IPS-20b (cell line): ENCODE data around the gene AJM1.
"Not testable (repeated sequence)": the region's sequence is repeated elsewhere in the genome, so short reads cannot be mapped to it uniquely, and the experiment has no call there.

ENCODE experiments used
- H3K27ac ChIP-seq: one replicate; pipeline ENCODE4 v1.5.1; 2013; ENCODE audit warnings: low read length
- H3K27me3 ChIP-seq: 2 replicates; pipeline ENCODE4 v1.6.1; 2013; ENCODE audit warnings: mild to moderate bottlenecking, low read length, inconsistent platforms; ENCODE audit not compliant: insufficient read depth
- H3K36me3 ChIP-seq: 2 replicates; pipeline ENCODE4 v1.6.1; 2013; ENCODE audit warnings: low read depth, mild to moderate bottlenecking, inconsistent platforms, low read length, moderate library complexity; ENCODE audit not compliant: insufficient read depth
- H3K4me1 ChIP-seq: 2 replicates; pipeline ENCODE4 v1.6.1; 2013; ENCODE audit warnings: mild to moderate bottlenecking, control low read depth, inconsistent platforms, low read length, moderate library complexity; ENCODE audit not compliant: insufficient read depth
- H3K4me3 ChIP-seq: 2 replicates; pipeline ENCODE4 v1.5.1; 2013; ENCODE audit warnings: mild to moderate bottlenecking, low read length, inconsistent platforms
- H3K9ac ChIP-seq: 2 replicates; pipeline ENCODE4 v1.6.1; 2013; ENCODE audit warnings: low read depth, mild to moderate bottlenecking, inconsistent platforms, low read length, moderate library complexity
- H3K9me3 ChIP-seq: 2 replicates; pipeline ENCODE4 v1.6.1; 2013; ENCODE audit warnings: mild to moderate bottlenecking, low read depth, low read length, inconsistent platforms; ENCODE audit not compliant: insufficient read depth

The AJM1 gene

GRCh38 chr9:136883670-136884069 is 41.4 kb downstream of the AJM1 start:
- H3K4me1 ChIP-seq, H3K4me3 ChIP-seq, H3K9me3 ChIP-seq, H3K27me3 ChIP-seq, H3K9ac ChIP-seq, H3K36me3 ChIP-seq, H3K27ac ChIP-seq: not testable (repeated sequence)

- H3K9me3 ChIP-seq: no peaks in the 10 kb centered on the region
- no peaks in the 10 kb centered on the region; the same call in 1 of the 2 replicates for H3K4me1 ChIP-seq
- peak within 1 kb of the TSS; percentile 79 for H3K4me3 ChIP-seq
- no peak within 1 kb of the TSS for H3K27ac ChIP-seq
- H3K27me3 ChIP-seq: no peaks in the 10 kb centered on the region
- peaks cover 7% of the 10 kb centered on the region; the same call in 1 of the 2 replicates for H3K36me3 ChIP-seq
- H3K9ac ChIP-seq: peak within 1 kb of the TSS; percentile 79; the same call in 1 of the 2 replicates
Measured at GRCh38 chr9:136885950-136886578, 43.8 kb downstream of the AJM1 start, which contains the start of gene TRAF2. TSS of gene TRAF2 (plus strand) at chr9:136886516. CDS start at chr9:136898741, 12,225 bp downstream.

GRCh38 chr9:136886610-136887597 is 44.6 kb downstream of the AJM1 start:
- H3K36me3 ChIP-seq: peaks cover 7% of the 10 kb centered on the region
- H3K9ac ChIP-seq: peak overlapping the region; percentile 78; the same call in 1 of the 2 replicates
- no peak overlapping the region for H3K27ac ChIP-seq
- no peaks in the 10 kb centered on the region; the same call in 1 of the 2 replicates for H3K4me1 ChIP-seq
- H3K27me3 ChIP-seq: no peaks in the 10 kb centered on the region
- peak overlapping the region; percentile 76 for H3K4me3 ChIP-seq
- H3K9me3 ChIP-seq: no peaks in the 10 kb centered on the region

GRCh38 chr9:136888454-136888853 is 46.2 kb downstream of the AJM1 start:
- Histone ChIP-seq H3K4me1 (no peaks in the 10 kb centered on the region), H3K9ac (no peak overlapping the region; the same call in 1 of the 2 replicates), H3K4me3 (no peak overlapping the region), H3K36me3 (peaks cover 7% of the 10 kb centered on the region), H3K27me3 (no peaks in the 10 kb centered on the region), H3K9me3 (no peaks in the 10 kb centered on the region), H3K27ac (no peak overlapping the region)

GRCh38 chr9:136889858-136890257 is 47.6 kb downstream of the AJM1 start:
- H3K4me1 ChIP-seq: no peaks in the 10 kb centered on the region
- peaks cover 7% of the 10 kb centered on the region for H3K36me3 ChIP-seq
- H3K9me3 ChIP-seq: no peaks in the 10 kb centered on the region
- H3K27me3 ChIP-seq: no peaks in the 10 kb centered on the region
- H3K9ac ChIP-seq: no peak overlapping the region
- no peak overlapping the region for H3K4me3 ChIP-seq
- no peak overlapping the region for H3K27ac ChIP-seq

- Histone ChIP-seq H3K4me3 (no peak overlapping the region), H3K4me1 (no peaks in the 10 kb centered on the region), H3K36me3 (peaks cover 7% of the 10 kb centered on the region), H3K27ac (no peak overlapping the region), H3K9ac (no peak overlapping the region), H3K27me3 (no peaks in the 10 kb centered on the region), H3K9me3 (no peaks in the 10 kb centered on the region)
Measured at GRCh38 chr9:136890661-136891060, 48.4 kb downstream of the AJM1 start.
